GM21367 (cell line): Measurements from ENCODE around the gene LRBA.
"Not testable (repeated sequence)": the region's sequence is repeated elsewhere in the genome, so short reads cannot be mapped to it uniquely, and the experiment has no call there.

ENCODE experiments used
- ATAC-seq: cut with Tn5 transposase; IDR thresholded peaks from one replicate; pipeline ENCODE4 v1.9.1; 2021; ENCODE audit not compliant: unreplicated experiment

LRBA gene

DNA sequence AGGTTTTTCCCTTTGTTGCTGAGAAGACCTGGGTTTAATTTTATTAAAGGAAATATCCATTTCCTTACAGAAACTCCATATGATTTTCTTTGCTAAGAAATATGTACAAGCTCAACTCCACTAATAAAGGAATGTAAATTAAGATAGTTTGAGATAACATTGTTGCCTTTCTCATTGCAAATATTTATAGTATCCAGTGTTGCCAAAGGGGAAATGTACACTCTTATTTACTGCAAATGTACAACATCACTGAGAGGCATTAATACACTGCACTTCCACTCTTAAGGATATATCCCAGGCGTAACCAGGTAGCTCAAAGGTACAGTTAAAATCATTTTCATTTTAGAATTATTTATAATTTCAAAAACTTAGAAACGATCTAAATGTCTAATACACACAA, 7.5 kb upstream of the LRBA start:
- ATAC-seq = no peak

- ATAC-seq = no peak
These were observed 6.7 kb upstream of the LRBA start for GRCh38 chr4:151021637-151022334.

- ATAC-seq = peak; percentile 73
These were observed 619 bp upstream of the LRBA start for GRCh38 chr4:151015459-151016347.

GRCh38 chr4:151013944-151014343, 1.1 kb downstream of the LRBA start:
- no peak for ATAC-seq

DNA sequence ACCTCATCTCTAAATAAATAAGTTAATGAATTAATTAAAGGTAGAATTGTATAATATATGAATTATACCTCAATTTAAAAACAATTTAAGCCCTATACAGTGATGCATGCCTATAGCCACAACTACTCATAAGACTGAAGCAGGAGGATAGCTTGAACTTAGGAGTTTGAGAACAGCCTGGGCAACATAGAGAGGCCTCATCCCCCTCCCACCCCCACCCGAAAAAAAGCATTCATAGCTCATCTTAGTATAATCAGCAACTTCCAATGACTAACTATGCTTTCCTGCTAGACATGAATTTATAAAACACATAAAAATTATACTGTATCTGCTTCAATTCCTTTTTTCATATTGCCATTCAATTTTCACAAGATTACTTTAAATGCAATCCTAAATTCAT, 1.6 kb downstream of the LRBA start:
- no peak for ATAC-seq

- no peak for ATAC-seq
These were observed 2.3 kb downstream of the LRBA start for GRCh38 chr4:151012820-151013219.

GRCh38 chr4:151012376-151012775, 2.7 kb downstream of the LRBA start:
- ATAC-seq = no peak

- no peak for ATAC-seq
These were observed 10.9 kb downstream of the LRBA start for GRCh38 chr4:151004222-151004621.

DNA sequence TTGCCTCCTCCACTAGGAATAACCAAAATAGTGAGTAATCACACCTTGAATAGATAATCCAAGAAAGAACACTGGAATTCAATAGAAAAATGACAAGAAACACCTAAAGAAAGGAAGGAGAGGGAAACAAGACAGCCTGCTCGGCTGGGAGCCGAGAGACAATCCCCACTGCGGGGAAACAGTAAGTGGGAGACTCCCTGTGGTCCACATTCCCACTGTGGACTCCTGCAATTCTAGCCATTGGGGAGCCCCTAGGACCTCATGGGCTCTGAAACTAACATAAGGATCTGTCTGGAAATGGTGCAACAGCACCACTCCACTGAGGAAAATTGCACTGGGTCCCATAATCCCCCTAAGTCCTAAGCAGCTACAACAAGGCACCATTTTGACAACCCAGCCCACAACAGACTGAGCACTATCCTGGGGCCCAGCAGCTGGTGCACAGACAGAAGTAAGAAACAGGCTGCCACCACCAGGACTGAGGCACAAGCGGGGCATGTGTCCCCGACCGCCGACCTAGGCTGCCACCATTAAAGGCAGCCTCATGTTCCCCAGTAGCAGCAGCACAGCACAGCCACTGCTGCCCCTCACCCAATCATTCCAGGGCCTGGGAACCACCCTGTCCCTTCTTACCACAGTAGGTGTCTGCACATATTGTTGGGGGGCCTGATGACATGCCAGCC, 14.2 kb downstream of the LRBA start:
- no peak for ATAC-seq

GRCh38 chr4:150999086-150999485, 16.0 kb downstream of the LRBA start:
- no peak for ATAC-seq

- ATAC-seq = no peak
These were observed 17.9 kb downstream of the LRBA start for GRCh38 chr4:150997141-150997540.

DNA sequence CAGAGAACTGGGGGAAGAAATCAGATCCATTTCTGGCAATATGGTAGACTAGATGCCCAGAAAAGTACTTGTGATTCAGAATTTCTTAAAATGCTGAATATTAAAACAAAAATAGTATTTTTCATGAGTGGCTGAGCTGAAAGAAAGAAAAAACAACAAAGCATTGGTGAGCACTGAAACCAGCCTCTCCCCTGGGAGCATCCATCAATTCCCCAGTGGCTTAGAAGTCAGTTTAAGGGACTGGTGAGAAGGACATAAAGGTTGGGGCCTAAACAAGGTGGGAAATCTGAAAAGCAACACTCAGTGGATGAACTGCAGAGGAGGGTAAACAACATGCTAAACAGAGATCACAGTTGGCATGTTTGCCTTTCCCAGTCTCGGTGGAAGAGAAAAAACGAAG, 20.4 kb downstream of the LRBA start:
- ATAC-seq = no peak

DNA sequence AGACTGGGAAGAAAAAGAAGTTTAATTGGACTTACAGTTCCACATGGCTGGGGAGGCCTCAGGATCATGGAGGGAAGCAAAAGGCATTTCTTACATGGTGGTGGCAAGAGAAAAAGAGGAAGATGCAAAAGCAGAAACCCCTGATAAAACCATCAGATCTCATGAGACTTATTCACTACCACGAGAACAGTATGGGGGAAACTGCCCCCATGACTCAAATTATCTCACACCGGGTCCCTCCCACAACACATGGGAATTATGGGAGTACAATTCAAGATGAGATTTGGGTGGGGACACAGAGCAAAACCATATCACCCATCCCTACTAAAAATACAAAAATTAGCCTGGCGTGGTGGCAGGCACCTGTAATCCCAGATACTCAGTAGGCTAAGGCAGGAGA, 21.5 kb downstream of the LRBA start:
- not testable (repeated sequence) for ATAC-seq

DNA sequence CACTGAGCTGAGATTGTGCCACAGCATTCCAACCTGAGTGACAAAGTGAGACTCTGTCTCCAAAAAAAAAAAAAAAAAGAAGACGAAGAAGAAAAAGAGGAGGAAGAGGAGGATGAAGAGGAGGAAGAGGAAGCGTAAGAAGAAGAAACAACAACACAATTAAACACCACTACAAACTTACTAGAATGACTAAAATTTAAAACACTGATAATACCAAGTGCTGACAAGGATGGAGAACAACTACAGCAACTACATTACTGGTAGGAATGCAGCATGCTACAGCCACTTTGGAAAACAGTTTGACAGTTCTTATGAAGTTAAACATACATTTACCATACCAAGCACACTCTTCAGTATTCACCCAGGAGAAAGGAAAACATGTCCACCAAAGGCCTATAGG, 24.1 kb downstream of the LRBA start:
- ATAC-seq = no peak

DNA sequence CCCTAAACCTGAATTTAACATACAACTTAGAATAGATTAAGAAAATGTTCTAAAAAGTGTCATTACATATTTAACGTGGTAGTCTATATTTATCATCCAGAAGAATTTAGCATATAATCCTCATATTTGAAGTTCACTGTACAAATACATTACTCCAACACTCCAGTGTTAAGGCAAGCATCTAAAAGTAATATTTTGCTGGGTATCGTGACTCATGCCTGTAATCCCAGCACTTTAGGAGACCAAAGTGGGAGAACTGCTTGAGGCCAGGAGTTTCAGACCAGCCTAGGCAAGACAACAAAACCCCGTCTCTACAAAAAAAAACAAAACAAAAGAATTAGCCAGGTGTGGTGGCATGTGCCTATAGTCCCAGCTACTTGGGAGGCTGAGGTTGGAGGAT, 24.8 kb downstream of the LRBA start:
- ATAC-seq = no peak

DNA sequence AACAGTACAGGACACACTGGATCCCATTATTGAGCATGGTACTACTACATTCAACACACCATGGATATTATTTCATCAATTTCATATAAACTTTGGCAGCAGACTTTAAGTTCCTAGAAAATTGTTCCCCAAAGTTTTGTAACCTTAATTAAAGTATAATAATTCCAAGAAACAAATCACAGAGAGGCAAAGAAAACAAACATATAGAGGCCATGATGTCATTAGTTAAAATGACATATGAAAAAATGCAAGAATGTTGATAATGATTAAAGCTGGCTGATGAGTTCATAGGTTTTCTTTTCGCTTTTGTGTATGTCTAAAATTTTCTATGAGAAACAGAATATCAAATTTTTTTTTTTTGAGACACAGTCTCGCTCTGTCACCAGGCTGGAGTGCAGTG, 26.8 kb downstream of the LRBA start:
- no peak for ATAC-seq

DNA sequence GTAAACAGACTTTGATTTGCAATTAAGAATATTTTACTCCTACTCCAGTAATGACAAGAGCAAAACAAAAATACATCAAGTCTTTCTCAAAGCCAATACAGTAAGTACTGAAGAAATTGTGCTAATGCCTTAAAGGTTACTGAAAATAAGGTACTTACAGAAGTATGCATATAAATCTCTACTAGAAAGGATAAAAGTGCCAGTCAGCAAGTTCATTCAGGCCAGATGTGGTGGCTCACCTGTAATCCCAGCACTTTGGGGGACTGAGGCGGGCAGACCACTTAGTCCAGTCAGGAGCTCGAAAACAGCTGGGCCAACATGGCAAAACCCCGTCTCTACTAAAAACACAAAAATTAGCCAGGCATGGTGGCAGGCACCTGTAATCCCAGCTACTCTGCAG, 27.9 kb downstream of the LRBA start:
- no peak for ATAC-seq

DNA sequence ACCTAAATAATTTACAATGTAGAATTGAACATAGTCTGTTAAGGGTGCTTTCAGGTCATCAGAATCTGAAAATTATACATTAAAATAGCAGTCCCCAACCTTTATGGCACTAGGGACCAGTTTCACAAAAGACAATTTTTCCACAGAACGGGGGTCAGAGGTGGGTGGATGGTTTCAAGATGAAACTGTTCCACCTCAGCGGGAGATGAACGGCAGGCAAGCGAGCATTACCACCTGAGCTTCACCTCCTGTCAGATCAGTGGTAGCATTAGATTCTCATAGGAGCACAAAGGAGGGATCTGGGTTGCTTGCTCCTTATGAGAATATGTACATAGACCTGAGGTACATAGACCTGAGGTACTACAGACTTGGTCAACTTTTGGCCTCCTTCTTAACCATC, 29.0 kb downstream of the LRBA start:
- ATAC-seq = peak; percentile 58

DNA sequence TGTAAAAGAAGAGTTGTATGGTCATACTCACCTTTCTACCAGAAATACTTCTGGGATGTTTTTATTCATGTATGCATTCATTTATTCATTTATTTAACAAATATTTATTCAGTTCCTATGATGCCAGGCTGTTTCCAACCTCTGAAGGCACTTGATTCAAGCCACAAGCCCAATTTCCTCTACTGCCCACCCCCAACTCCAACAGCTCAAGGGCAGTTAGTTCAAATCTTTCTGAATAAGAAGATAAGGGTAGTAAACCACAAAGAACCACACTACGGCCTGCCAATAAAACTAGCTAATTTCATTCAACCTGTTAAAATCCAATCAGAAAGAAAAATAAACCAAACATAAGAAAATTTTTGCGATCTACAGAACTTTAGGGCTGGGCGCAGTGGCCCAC, 31.2 kb downstream of the LRBA start:
- ATAC-seq = no peak

DNA sequence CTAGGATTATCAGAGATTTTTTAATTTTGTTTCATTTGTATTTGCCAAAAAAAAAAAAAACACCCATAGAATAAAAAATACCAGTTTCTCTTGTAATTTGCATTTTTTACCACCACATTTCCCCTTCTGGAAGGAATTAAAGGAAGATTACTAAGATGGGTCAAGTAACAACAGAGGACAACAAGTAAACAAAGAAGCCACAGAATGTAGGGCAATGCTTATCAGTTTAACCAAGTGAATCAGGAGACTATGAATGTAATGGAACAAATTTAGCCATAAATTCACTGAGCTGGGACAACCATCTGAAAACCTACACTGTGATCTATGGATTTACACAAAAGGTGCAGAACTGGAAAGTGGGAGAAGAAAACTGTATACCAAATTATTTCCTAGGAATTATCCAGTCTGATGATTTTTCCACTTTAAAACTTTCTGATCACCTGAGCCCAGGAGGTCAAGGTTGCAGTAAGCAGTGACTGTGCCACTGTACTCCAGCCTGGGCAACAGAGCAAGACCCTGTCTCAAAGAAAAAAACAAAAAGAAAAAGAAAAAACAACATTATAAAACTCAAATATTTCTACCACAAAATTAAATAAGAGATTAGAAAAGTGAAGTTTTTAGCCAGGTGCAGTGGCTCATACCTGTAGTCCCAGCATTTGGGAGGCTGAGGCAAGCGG, 32.4 kb downstream of the LRBA start:
- no peak for ATAC-seq
